NCI-H1417 treated with DMSO at 0.1 percent for 48 hours (cell line): ENCODE results near the gene SHKBP1.
"Not testable (repeated sequence)": the region's sequence is repeated elsewhere in the genome, so short reads cannot be mapped to it uniquely, and the experiment has no call there.

ENCODE experiments used
- DNase-seq: peaks from one replicate; lab custom pipeline; 2025; lab: John Stamatoyannopoulos, UW

The SHKBP1 gene

DNA sequence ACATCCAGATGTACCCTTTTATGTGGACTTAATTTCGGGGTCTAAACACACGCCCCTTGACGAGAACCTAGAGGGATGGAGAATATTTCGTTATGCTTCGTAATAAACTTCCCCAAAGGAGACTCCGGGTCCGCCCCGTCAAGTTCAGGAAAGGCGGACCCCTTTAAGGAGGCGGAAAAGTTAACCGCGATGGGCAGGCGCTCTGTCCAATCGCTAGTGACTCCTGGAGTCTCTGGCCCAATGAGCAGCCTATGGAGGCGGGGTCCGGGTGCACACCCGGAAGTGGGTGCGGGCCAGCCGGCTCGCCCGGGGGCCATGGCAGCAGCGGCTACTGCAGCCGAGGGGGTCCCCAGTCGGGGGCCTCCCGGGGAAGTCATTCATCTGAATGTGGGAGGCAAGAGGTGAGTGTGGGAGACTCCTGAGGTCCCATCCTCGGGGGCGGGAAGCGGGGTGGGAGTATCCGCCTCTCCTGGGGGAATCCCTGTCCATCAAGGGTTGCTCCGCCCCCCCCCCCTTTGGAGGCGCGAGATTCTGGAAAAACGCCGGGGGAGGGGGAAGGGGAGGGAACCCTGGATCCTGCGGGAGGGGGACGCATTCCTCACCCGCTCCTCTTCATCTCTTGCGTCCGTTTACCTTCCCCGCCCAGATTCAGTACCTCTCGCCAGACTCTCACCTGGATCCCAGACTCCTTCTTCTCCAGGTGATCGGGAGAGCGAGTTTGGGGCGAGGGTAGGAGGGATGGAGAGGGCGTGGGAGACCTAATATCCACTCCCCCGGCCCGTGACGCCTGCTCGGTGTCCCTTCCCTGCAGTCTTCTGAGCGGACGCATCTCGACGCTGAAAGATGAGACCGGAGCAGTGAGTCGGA lies at the start of gene SHKBP1:
TSS of gene SHKBP1 (plus strand) at position 289 of the 867 bp plus-strand sequence. CDS start at position 316, 27 bp downstream.
- peak; percentile 29 for DNase-seq

- no peak for DNase-seq
These were observed 48.6 kb upstream of the SHKBP1 start for GRCh38 chr19:40528078-40528477.

DNA sequence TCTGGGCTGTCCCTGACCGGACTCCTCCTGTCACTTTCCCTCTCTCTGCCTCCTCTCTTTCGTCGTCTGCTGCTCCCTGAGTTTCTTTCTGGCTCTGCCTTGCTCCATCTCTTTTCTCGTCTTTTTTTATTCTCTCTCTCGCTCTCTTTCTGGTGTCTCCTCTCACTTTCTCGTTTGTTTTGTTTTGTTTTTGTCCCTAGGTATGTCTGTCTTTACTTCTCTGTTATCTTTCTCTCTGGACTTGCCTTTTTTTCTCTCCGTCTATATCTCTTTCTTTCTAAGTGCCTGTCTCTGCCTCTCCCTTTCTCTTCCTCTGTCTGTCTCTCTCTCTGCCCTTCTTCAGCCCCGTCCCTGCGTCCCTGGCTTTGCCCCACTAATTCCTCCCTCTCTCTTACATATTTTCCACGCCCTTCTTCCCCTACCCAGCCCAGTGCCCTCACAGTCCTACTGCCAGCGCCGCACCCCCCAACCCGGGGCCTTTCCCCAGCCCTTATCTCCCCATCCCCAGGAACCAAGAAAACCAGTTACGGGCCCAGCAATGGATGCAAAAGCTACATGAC lies 48.1 kb upstream of the SHKBP1 start:
- DNase-seq, result no peak

DNA sequence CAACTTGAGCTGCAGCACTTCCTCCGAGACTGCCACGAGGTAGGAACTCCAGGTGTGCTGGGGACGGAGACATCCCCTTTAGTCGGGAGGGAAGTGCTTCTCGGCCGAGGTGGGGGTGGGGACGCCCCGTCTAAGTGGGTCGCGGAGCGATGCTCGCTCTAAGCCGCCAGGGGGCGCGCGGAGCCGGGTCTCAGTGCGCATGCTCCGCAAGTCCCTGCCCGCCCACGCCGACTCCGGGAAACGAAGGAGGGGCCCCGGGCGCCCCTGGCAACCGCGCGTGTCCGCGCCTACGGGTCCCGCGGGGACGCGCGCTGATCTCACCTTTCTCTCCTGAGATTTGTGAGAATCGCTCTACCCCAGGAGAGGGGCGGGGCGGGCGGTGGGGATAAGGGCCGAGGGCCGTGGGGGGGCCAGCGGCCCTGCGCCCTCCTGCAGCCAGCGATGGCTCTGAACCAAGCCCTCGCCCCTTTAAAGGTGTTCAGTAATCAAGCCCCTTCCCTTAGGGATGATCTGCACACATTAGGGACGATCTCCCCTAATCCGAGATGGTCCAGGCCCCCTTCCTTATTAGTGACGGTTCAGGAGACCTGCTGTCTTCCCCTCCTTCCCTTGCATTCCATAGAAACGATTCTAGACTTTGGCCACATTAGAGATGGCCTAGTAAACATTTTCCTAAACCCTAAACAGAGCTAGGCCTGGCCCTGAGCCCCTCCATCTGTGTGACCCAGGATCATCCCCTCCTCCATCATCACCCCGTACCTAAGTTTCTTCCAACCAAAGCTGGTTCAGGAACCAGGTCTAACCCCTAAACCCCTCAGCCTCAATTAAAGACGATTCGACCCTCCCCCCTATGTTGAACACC lies 47.3 kb upstream of the SHKBP1 start:
- peak; percentile 49 for DNase-seq

DNA sequence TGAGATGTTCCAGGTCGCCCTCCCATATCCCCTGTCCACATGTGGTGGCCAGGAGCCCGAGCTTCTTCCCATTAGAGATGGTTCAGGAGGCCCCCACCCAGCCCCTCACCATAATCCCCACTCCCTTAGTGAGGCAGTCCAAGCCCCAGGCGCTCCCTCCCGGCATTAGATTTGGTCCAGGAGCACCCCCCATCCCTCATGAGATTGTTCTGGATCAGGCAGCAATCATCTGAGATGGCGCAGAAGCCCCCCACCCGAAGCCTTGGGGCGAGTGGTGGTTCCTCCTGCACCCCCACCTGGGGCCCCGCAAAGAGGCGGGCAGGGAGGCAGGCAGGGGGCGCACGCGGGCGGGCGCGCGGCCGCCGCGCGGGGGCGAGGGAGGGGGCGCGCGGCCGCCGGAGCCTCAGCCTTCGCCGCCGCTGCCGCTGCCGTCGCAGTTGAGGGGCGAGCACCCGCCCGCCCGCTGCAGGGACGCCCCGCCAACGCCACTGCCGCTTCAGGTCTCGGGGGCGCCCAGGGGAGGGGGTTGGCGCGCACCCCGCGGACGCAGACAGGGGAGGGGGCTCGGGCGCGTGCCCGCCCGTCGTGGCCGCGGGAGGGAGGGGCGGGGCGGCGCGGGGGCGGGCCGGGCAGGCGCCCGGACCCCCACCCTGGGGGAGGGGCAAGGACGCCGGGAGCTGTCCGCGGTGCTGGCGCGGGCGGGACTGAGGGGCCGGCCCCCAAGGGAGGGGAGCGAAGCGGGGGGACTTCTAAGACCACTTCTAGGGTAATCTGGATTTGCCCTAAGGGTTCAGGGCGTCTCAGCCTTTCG lies 46.4 kb upstream of the SHKBP1 start:
- no peak for DNase-seq

GRCh38 chr19:40533508-40533907 lies 43.2 kb upstream of the SHKBP1 start:
- DNase-seq, result no peak

DNA sequence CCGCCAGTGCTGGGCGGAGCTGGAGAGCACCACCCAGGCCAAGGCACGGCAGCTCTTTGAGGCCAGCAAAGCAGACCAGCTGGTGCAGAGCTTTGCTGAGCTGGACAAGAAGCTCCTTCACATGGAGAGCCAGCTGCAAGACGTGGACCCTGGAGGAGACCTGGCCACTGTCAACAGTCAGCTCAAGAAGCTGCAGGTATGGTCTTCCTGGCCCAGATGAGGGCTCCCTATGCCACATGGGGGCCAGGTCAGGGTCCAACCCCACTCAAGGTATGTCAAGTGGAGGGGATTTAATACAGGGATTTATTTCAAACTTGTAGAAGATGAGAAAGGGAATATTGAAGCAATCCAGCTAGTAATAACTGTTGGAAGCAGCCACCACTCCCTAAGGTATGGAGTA lies 42.5 kb upstream of the SHKBP1 start:
- no peak for DNase-seq

DNA sequence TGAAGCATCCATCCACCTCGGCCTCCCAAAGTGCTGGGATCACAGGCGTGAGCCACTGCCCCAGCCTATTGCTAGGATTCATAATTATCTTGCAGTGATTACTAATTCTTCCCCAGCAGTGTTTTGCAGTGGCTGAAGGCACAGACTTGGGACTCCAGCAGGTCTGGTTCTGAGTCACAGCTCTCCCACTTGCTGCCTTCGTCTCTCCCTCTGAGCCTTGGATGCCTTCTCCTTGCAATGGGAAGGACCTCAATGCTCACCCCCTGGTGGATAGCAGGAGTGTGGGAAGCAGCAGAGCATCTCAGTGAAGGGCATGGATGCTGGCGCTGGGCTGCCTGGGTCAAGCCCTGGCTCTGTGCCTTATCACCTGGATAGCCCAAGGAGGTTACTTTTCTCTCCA lies 37.6 kb upstream of the SHKBP1 start:
- DNase-seq, result no peak

DNA sequence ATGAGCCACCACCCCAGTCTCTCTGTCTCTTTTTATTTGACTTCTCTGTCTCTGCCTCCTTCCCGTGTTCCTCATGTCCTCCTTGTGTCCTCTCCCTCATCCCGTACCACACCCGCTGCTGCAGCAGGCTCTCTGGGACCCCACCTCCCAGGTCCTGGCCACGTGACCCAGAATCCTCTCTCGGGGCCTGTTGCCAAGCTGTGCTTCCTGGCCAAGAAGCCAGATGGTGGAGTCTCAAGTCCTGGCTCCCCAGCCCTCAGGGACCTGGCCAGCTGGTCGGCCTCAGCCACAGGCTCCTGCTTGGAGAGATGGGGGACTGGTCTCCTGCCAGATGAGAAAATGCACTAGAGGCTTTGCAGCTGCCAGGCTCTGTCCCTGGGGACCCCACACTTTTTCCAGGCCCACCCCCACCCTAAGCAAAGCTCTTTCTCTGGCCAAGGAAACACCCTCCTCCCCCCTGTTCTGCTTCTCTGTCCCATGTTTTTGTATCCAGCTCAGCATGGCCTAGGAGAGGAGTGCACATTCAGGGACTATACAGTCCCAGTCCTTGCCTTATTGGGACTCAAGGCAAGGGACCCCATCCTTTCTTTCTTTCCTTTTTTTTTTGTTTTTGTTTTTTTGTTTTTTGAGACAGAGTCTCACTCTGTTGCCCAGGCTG lies 34.3 kb upstream of the SHKBP1 start:
- no peak for DNase-seq

GRCh38 chr19:40543029-40543597 lies 33.6 kb upstream of the SHKBP1 start:
- DNase-seq, result no peak

DNA sequence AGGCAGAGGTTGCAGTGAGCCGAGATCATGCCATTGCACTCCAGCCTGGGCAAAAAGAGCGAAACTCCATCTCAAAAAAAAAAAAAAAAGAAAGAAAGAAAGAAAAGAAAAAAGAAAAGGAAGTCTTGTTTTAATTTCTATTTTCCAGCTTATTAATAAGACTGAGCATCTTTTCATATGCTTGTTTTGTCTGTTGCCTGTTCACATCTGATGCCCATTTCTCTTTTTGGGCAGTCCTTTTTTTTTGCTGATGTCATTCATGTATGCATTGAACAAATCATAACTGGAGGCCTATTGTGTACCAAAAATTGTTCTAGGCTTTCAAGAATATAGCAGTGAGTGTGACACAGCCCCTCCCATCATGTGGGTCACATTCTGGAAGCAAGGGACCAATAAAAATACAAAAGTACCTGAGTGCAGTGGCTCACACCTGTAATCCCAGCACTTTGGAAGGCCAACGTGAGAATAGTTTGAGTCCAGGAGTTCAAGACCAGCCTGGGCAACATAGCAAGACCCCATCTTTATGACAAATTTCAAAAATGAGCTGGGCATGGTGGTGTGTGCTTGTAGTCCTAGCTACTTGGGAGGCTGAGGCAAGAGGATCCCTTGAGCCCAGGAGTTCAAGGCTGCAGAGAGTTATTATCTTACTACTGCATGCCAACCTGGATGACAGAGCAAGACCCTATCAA lies 30.4 kb upstream of the SHKBP1 start:
- DNase-seq, result not testable (repeated sequence)

GRCh38 chr19:40547190-40547589 lies 29.5 kb upstream of the SHKBP1 start:
- DNase-seq, result not testable (repeated sequence)

DNA sequence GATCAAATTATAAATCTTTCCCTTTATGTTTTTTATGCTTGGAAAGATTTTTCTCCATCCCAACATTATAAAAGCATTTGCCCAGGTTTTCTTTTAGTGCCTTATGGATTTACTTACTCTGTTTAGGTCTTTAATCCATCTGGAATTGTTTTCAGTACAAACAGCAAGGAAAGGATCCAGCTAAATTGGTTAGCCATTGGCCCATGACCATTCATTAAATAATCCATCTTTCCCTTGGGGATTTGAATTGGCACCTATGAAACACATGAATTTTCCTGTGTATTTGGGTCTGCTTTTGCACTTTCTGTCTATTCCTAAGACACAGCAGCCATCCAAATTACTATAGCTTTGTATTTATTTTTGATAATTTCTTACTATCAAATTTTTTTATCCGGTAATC lies 28.8 kb upstream of the SHKBP1 start:
- no peak for DNase-seq

- DNase-seq, result no peak
These were observed 27.5 kb upstream of the SHKBP1 start for GRCh38 chr19:40549007-40549708.

DNA sequence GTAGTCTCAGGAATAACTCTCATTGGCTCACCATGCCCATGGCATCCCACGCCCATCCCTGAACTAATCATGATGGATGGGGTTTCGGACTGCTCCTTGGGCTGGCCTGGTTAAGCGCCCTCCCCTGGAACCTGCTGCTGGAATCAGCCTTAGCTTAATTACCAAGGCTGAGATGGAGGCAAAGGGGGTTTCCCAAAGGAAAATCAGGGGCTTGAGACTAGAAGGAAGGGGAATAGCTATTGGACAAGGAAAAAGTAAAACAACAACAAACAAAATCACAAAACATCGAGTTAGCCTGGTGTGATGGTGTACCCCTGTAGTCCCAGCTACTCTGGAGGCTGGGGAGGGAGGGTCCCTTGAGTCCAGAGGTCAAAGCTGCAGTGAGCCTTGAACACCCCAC lies 25.7 kb upstream of the SHKBP1 start:
- DNase-seq, result no peak

GRCh38 chr19:40552848-40553247 lies 23.8 kb upstream of the SHKBP1 start:
- no peak for DNase-seq

- DNase-seq, result no peak
These were observed 22.5 kb upstream of the SHKBP1 start for GRCh38 chr19:40553885-40554857.

GRCh38 chr19:40555978-40556689 lies 20.5 kb upstream of the SHKBP1 start:
- DNase-seq, result no peak
